ENCODE data around the gene SLC26A1.

GRCh38 chr4:1018147-1019020, 25.2 kb upstream of the SLC26A1 start:
- TF ChIP-seq CTCF (IDR thresholded peaks at IDR 0.05; ENCODE audit: extremely low read depth in 1 of 2, insufficient read depth in 1 of 2, low read depth in 1 of 2, low read length in 2 of 2) = no peak
- no peak for TF ChIP-seq POLR2AphosphoS5 (IDR thresholded peaks at IDR 0.05; ENCODE audit: insufficient read depth, low read depth, low read length)
- no peak for TF ChIP-seq POLR2A (IDR thresholded peaks at IDR 0.05; ENCODE audit: low read depth, low read length)

Measured in endothelial cell of umbilical vein (primary cell).